Medulla oblongata (tissue), 1 donor: ENCODE results near the gene MLLT6.
"Not testable (repeated sequence)": the region's sequence is repeated elsewhere in the genome, so short reads cannot be mapped to it uniquely, and the experiment has no call there.

Experiments
- DNase-seq: peaks from one replicate; pipeline ENCODE4 v3.0.0-alpha.2; 2015; ENCODE audit errors: extremely low spot score

The MLLT6 gene

DNA sequence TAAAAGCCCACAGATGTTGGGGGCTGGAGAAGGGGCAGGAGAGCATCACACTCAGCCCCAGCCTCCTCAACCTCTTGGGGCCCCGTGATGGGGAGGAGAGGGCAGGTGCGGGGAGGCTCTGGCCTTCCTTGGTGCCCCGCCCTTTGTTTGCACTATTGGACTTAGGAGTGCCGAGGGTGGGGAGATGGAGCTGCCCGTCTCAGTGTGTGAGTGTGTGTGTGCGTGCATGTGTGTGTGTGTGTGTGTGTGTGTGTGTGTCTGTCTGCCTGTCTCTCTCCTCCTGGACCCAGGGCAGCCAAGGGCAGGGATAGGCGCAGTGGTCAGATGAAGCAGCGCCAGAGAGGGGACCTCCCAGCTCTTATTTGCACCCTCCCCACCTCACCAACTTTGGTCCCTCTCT lies 21.1 kb downstream of the MLLT6 start:
- DNase-seq, result not testable (repeated sequence)

DNA sequence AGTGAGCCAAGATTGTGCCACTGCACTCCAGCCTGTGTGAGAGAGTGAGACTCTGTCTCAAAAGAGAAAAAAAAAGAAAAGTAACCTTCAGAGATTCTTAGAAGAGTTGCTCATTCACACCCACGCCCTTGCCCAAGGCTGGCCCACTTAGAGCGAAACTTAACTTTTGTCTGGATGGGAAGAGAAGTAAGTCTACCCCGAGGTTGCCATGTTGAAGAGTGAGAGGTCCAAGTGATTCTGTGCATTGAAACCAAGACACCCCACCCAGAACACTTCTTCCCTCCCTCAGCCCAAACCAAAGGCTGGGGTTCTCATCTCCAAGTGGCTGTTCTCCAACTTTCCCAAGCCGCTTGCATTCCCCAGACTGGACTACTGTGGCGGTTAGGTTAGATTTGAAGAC lies 22.7 kb downstream of the MLLT6 start:
- DNase-seq, result no peak

DNA sequence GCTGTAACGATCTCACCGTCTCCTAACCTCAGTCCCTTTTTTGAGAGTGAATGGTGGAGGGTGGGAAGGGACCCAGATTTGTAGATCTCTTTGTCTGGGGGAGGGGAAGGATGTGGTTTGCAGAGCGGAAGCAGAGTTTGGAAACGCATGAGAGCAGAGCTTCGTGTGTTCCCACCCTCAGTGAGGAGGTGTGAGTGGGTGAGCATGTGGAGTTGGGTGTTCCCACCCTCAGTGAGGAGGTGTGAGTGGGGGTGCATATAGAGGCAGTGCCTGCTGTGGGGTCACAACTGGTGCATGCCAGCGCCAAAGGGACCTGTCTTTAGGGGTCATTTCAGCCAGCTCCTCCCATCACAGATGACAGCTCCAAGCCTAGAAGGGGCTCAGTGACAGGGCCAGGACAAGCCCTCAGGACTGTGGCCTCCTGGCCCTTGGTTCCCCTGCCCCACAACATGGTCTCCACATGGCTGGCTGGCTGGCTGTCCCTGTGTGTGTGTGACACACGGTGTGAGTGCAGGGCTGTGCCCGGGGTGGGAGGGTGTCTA lies 23.3 kb downstream of the MLLT6 start:
- DNase-seq, result no peak

DNA sequence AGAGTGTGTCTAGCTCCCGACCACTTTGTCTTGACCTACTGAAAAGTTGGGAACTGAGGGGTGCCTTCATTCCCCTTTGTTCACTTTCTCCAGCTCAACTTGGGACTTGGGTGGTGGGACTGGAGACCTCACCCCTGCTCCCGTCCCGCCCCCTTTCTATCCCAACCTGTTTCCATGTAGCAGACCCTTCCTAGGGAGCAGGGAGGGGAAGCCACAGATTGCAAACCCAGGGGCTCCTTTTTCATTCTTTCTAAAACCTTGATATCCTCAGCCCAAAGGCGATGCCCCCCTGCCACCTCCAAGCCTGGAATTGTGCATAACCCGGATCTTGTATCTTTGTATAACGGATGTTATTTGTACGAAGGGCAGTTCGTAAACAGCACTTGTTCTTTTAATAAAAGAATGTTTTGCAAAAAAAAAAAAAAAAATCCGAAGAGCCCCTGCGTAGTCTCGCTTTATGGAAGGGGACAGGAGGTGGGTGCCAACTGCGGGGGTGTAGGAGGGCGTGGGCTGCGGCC lies 24.4 kb downstream of the MLLT6 start:
- DNase-seq, result no peak

DNA sequence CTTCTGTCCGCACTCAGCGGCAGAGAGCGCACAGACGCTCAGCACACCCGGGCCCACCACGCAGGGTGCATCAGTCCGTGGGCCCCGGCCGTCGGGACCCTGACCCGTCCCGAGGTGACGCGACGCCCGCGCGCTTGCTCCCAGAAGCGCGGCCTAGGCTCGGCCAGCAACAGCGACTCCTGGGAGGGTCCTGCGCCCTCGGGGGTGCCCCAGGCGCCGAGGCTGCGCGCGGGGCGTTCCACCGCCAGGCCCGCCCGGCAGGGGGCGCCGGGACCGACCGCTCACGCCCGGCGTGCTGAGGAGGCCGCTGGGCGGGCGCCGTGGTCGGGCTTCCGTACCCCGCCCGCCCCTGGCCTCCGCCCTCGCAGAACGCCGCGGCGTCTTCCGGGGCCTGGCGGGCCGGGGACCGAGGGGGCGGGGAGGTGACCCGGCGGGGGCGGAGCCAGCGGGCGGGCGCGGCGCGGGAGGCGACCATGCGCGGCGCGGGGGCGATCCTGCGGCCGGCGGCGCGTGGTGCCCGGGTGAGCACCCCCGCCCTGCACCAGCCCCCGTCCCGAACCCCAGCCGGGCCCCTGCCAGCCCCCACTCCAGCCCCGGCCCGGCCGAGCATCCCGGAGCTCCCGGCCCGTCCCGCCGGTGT lies 24.9 kb downstream of the MLLT6 start, which contains the start of gene CISD3:
TSS of gene CISD3 (plus strand) at position 456 of the 640 bp plus-strand sequence. CDS start at position 474, 18 bp downstream.
- peak; percentile 87 for DNase-seq

DNA sequence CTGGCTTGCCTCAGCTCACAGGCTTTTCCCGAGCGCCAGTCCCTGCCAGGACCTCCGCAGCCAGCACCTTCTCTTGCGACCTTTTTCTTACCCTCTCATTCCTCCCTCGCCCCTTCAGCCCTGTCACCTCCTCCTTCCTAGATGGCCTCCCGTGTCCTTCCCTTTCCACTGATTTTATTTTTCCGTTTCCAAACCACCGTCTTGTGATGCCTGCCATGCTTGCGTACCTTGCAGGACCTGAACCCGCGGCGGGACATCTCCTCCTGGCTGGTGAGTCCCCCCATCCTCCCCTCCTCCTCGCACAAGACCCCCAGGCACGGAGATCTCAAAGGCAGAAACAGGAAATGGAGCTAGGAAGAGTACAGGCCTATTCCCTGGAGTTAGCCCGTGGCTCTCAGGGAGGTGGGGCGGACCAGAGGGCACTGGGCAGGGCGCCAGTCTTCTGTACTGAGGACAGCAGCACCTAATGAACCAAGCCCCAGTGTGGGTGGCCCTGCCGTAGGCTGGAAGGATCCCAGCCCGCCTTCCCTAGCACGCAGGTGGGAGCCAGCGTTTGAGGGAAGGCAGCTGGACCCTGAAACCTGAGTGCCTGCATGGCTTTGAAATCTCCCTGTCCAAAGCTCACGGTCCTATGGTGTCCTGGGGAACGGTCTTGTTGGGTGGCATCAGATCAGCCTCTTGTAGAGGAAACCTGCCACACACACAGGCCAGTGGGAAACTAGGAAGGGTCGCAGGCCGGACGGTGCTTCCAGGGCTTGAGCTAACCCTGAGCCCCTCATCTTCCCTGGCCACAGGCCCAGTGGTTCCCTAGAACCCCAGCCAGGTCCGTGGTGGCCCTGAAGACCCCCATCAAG lies 25.7 kb downstream of the MLLT6 start:
- no peak for DNase-seq

DNA sequence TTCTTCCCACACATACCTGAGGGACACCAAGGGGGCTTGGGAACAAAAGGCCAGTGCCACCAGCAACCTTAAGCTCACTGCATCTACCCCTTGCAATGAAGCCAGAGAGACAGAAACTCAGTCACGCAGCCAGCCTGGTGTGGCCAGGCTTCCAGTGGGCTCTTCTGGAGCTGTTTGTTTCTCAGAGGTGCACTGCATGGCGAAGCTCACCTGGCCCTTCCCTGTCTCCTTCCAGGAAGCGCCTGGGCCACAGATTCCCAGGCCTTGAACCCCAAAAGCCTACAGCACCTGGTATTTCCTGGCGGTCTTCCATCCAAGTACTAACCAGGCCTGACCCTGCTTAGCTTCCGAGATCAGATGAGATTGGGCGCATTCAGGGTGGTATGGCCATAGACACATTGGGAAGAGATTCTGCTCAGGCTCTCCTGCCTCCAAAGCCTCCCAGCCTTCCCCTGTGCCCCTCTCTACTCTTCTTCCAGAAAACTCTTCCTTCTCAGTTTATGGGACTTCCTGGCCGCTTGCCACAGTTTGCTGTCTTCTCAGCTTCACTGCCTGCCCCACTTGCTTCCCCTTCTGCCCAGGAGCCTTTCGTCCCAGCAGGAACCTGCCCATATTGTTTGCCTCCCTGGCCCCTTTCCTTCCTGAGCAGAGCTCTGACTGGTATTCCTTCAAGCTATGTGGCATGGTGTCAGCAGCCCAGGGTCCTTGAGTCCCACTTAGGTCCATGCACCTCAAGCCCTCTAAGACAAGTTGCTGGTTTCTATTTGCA lies 26.6 kb downstream of the MLLT6 start:
- no peak for DNase-seq

DNA sequence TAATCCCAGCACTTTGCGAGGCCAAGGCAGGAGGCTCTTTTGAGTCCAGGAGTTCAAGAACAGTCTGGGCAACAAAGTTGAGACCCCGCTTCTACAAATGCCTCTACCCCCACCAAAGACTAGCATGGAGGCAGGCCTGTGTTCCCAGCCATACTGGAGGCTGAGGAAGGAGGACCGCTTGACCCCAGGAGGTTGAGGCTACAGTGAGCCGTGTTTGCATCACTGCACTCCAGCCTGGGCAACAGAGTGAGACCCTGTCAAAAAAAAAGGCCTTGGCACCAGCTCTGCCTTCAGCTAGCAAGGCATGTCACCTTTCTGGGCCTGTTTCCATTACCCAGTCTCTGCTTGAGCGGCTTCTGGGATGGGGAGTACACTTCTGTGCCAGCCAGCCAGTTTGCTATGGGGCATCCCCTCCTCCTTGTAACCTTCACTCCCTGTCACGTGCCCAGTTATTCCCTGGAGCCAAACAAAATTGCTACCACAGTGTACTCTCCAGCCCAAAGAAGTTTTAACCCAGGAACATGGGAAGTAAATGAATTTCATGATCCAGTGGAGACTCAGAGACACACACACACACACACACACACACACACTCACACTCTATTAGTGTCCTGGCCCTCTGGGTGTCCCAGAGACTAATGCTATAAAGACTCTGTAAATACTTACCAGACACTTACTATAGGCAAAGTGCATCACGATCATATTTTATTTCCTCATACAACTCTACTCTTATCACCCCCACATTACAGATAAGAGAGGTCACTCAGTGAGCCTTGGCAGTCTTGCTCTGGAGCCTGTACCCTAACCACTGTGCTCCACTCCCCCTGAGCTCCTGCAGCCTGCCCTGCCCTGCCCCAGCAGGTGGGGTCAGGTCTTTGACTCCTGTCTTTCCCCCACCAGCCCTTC lies 27.6 kb downstream of the MLLT6 start:
- no peak for DNase-seq

DNA sequence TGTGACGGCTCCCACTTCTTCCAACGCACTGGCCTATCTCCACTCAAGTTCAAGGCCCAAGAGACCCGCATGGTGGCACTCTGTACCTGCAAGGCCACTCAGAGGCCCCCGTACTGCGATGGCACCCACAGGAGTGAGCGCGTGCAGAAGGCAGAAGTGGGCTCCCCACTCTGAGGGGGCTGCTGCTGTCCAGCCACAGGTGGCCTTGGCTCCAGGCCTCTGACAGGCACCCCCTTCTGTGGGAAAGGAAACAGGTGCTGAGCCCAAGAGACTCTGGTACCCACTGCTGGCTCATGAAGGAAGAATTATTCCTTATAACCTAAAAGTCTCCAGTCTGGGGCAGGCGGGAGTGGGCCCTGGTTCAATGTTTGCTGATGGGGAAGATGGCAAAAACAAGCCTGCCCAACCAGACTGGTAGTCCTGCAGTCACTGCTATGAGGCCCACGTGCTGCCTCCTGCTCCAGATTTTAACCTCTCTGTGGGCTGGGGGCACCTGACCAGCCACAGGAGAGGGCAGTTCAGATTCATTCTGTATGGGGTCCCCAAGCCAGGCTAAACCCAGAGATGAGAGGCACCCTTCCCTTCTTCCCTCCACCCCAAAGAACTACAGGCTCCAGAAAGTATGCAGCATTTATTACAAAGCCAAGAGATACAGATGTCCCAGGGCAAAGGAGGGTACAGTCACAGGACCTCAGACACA lies 28.4 kb downstream of the MLLT6 start:
- DNase-seq, result no peak

DNA sequence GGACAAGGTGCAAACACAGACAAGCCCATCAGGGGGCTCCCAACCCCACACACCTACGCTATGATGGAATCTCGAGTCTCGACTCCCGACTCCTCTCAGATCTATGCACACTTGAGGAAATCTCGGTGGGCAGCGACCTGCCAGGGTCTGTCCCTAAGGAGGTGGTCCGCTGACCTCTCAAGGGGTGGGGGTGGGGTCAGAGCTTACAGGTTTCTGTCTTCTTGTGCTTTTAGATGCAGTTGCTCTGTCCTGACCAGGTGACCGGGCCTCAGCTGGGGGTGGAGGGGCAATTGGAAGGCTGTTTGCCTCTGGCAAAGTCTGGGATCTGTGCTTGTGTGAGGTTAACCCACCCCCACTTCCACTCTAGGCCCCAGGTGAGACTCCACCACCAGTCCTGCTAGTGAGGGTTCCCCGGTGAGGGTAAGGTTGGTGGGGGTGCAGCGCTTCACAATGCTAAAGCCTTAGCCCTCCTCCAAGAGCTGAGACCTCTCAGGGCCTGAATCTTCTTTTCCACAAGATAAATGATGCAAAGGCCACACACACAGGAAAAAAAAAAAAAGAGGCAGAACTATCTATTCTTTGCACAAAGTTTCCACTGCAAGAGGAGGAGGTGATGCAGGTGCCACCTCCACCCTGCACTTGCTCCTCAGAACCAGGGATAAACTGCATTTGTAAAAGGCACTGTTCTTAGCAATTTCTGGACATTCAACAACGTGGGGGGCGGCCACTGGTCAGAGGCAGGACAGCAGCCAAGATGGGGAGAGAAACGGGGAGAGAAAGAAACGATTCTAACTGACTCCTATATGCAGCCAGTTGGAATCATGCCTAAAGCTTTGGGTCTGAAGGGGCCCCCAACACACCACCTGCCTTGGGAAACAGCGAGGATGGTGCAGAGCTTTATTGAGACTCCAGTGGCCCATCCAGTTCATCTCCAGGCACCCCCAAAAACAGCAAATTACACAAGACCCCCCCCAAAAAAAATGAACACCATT lies 29.2 kb downstream of the MLLT6 start:
- no peak for DNase-seq

DNA sequence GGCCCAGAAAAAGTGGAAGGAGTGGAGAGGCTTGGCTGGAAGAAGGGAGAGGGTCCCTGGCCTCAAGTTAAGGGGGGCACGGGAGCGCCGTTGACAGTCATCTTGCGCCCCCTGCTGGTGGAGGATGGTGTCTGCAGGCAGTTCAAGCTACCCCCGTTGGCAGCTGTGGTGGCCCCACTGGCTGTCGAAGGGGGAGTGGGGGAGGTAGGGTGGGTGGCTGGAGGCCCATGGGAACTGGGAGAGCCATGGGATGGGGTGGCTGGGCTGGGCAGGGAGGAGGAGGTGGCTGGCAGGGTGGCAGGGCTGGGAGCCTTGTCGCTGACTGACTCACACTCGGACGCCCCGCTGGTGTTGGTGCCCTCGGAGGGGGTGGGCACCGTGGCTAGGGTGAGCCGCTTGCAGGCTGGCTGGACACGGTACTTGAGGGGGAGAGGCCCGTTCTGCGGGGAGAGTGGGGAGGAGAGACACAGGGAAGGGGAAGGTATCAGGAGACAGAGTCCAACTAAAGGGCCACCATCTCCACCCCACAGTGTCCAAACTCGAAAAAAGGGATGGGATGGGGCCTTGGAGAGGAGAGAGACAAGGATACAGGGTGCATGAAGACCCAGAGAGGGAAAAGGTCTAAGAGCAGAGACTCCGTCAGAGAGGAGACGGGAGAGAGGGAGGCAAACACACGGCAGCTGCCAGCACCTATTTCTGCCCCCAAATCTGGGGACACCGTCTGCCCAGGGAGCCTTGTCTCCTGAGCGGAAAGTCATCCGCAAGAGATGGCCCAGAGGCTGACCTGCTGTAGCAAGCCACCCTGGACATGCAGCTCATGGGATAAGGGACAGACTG lies 30.3 kb downstream of the MLLT6 start:
- DNase-seq, result peak; percentile 48

DNA sequence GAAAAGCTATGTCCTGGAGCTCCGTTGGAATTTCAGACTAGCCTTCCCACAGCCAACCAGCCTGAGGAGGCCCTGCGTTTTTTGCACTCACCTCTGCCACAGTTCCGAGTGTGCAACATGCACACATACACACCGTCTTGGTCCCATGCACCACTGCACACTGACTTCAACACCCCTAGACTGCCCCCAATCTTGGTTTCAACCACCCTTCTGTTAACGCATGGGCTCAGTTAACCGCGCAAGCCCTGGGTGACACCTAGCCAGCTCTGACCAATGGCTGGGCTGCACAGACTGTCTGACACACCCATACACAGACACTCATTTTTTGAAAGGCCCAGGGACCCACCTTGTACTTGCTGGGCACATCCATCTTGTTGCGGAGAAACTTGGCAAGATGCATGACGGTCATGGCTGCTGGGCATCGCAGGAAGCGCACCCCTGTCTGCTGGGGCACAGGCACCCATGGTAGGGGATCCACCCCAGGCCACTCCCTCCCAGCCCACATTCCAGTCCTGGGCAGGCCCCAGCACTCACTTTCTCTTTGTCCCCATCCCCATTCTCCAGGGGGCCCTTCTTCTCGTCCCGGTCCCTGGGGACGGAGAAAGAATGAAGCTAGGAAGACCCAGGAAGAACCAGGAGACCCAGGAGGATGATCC lies 33.1 kb downstream of the MLLT6 start:
- no peak for DNase-seq

DNA sequence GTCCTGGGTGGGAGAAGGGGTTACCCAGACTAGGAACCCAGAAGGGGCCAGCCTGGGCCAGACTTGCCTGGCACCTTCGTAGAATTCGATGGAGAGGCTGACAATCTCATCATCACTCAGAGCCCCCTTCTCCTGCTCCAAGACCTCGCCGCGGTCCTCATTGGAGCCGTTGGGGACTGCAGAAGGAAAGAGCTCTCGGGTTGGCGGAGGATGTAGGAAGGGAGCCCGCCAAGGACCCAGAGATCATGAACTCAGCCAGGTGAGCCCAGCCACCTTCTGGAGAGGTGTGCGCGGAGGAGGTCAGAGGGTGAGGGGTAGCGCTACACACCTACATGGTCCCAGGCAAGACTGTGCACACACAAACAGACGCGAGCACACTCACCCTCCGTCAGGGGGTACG lies 33.6 kb downstream of the MLLT6 start:
- no peak for DNase-seq

DNA sequence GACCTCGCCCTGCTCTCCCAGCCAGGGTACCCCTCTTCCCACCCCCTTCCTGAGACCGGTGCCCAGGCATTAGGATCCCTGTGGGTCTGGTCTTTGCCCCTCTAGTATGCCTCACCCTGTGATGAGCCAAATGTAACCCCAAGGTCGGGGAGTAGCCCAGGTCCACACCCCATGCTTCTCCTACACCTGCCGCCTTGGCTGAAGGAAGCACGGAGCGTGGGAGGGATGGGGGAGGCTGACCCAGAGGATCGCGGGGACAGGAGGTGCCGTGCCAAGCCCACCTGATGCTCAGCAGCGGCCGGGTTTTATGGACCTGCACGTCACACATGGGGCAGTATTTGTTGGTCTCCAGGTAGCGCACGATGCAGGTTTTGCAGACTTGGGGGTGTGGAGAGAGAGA lies 34.2 kb downstream of the MLLT6 start:
- DNase-seq, result no peak

DNA sequence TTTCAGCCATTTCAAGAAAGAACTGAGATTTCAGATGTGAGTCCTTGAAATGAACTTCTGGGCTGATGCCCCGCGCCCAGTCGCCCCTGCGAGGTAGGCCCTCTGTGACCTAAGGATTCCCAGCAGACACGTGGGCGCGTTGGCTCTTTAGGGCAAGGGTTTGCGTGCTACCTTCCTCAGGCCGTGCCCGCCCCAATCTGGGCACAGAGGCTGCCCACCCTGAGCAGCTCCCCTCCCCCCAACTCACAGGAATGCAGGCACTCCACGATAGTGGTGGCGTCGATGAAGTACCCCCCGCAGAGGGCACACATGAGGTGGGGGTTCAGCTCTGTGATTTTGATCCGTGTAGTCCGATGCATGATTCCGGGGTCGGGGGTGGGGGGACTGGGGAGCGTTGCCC lies 35.0 kb downstream of the MLLT6 start:
- DNase-seq, result no peak

DNA sequence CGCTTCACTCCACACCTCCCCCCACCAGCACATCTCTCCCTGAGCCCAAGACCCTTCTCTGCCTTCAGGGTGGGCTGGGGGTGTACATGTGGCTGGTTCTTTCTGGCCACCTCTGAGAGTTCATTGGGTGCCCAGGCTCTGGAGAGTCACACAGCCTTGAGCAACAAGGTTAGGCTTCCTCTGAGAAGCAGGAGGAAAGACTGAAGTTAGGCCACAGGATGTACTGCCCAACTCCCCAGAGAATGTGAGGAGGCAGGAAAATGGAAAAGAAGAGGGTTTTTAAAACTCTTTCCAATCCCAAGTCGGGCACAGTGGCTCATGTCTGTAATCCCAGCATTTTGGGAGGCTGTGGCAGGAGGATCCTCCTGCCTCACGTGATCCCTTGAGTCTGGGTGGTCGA lies 35.7 kb downstream of the MLLT6 start:
- DNase-seq, result no peak

DNA sequence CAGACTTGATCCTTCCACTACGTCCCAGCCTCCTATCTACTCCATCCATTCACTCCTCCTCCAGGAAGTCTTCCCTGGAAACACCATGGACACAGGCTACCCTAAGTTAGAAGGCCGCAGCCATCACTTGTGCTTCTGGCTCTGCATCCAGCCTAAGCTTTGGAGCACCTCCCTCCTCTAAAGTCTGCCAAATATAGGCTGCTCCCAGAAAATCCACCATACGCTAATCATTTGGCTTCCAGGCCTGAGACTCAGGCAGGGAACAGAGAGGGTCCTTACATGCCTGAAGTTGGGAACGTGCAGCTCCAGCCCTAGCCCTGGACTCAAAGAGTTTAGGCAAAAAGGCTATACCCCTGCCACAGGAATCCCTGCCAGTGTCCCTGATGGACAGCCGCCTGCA lies 36.4 kb downstream of the MLLT6 start:
- no peak for DNase-seq
